Forelimb muscle (tissue), 1 donor: ENCODE results near the gene SLC8B1. TPM values are rescaled to one million over a fixed set of nuclear protein-coding genes. Genes with fewer than 3 reads are reported as not detected.
"Not testable (repeated sequence)": the region's sequence is repeated elsewhere in the genome, so short reads cannot be mapped to it uniquely, and the experiment has no call there.

Experiments used
- DNase-seq: peaks from one replicate; pipeline ENCODE4 v3.0.0-alpha.2; 2013; ENCODE audit warnings: low read depth
- polyA plus RNA-seq: library from polyadenylated mRNA; unstranded; fragments of 120-200 nt; gene quantifications from one replicate; pipeline ENCODE4 v1.2.1, GENCODE V29; 2013; ENCODE audit not compliant: insufficient read length

SLC8B1 gene
- polyA plus RNA-seq, 1 donor: 16.2 TPM

DNA sequence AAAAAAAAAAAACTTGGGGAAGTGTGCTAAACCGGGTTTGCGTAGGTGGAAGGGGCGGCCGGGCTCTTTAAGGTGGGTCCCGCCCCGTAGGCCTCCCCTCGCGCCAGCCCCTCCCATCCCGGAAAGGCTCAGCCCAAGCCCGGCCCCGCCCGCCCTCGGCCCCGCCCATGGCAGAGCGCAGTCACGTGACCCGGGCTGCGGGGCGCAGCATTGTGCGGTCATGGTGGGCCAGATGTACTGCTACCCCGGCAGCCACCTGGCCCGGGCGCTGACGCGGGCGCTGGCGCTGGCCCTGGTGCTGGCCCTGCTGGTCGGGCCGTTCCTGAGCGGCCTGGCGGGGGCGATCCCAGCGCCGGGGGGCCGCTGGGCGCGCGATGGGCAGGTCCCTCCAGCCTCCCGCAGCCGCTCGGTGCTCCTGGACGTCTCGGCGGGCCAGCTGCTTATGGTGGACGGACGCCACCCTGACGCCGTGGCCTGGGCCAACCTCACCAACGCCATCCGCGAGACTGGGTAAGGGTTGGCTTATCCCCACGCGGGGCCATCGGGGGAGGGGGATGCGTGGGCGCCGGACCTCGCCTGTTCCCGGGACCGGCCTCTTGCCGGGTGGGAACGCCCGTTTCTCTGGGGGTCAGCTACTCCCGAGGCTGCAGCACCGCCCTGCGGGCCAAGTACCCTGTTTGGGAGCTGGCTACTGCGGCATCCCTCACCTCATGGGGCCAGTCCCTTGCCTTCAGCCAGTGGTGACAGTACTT lies 23.6 kb upstream of the SLC8B1 start, which contains the start of gene PLBD2:
Gene PLBD2, plus strand, starts transcription at position 207 of the 752 bp plus-strand sequence. Its CDS starts 14 bp downstream, at position 221.
- peak; percentile 54 for DNase-seq

DNA sequence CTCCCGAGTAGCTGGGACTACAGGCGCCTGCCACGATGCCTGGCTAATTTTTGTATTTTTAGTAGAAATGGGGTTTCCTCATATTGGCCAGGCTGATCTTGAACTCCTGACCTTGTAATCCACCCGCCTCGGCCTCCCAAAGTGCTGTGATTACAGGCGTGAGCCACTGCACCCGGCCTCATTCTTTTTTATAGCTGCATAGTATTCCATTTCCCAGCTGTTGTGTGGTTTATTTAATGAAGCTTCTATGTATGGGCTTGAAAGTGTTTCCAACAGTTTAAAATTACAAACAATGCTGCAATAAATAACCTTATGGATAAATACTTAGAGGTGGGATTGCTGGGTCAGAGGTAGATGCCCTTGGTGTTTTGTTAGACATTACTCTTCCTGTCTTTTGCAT lies 19.3 kb upstream of the SLC8B1 start:
- DNase-seq: not testable (repeated sequence)

DNA sequence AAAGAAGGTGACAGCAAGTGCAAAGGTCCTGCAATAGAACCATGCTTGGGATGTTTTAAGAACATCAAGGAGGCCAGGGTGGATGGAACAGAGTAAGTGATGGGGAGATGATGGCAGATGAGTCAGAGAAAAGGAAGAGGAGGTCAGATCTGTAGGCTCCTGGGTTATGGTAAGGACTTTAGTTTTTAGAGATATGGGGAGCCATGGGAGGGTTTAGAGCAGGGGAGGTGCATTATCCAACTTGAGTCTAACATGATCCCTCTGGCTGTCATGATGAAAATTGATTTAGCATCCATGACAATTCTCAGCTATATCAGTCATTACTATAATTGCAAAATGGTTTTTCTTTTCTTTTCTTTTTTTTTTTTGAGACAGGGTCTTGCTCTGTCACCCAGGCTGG lies 16.2 kb upstream of the SLC8B1 start:
- no peak for DNase-seq

DNA sequence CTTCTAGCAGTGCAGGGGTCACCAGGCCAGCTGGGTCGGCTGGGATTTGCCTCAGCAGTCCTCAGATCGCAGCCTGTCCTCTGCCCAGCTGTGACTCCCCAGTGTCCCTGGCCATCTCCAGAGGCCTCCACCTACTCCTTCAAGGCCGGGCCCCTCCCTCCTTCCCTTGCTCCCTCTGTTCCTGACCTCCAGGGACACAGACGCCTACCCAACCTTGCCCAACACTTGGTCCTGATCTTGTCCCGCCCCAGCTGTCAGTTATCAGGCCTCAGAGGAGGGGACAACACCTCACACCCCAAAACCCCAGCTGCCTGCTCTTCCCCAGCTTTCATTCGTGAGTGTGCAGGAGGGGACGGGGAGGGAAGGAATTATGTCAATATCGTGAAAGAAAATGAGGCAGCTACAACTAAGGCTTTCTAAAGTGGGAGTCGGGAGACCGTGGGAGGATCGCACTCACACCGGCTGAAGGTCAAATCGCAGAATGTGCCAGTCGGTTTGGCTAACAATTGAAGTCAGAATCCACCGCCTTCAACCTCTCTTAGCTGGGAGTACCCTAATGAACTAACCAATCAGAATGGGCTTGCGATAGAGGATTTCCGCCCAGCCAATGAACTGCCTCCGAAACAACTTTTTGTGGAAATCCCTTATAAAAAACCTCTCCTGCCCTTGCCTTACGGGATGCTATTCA lies 14.1 kb upstream of the SLC8B1 start:
- no peak for DNase-seq

DNA sequence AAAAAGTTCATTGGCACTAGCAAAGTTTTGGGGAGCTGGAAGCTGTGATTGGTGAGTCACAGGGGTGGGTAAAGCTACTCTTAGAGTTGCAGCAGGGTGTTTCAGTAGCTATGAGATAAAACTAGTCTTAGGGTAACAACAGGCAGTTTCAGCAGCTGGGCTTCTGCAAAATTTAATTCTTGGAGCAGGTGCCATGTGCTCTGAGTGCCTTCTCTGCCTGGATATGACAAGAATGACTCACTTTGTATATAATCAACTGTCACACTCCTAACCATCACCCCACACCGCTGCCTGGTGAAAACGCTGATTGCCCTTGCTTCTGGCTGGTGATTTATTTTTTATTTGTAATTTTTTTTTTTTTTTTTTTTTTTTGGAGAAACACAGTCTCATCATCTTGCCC lies 13.0 kb upstream of the SLC8B1 start:
- no peak for DNase-seq

DNA sequence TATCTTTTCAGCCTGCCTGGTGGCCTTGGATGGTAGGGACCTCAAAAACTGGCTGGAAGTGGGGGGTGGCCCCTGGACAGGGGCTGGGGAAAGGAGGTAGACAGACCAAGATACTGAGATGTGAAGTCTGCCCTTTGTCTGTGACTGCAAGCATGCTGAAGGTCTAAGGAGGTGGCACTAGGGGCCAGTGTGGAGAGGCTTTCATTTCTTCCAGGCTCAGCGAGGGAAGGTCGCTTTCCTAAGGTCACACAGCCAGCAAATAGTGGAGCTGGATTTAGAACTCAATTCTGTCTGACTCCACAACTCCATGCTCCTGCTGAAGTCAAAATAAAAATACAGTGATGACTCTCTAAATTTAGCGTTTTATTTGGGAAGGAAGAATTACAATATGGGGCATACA lies 12.2 kb upstream of the SLC8B1 start:
- DNase-seq: no peak

DNA sequence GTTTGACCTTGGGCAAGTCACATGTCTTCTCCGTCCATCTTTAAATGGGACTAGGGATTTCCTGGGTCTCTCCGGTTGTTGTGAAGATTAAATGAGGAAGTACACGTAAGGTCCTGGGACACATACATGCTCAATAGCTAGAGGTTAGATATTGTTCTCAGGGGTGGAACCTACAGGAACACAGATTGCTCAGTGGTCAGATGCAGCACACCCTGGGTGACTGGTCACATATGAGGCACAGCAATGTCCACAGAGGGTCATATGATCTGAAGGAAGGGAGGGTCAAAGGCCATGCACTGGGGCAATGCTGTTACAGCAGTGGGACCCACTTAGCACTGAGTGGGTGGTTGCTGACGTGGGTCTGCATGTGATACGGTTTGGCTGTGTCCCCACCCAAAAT lies 11.4 kb upstream of the SLC8B1 start:
- no peak for DNase-seq

DNA sequence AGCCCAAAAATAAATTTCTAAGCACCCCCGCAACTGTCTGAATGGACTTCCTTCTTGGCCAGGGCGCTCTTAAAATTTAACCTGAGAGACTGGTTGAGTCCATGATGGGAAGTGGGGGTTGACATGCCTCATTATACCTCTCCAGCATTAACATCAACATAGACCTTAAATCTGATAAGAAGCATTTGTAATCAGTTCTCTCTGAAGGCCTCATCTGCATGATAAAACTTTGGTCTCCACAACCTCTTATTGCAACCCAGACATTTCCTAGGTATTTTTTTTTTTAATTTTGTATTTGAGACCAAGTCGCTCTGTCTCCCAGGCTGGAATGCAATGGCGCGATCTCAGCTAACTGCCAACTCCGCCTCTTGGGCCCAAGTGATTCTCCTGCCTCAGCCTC lies 10.4 kb upstream of the SLC8B1 start:
- no peak for DNase-seq

DNA sequence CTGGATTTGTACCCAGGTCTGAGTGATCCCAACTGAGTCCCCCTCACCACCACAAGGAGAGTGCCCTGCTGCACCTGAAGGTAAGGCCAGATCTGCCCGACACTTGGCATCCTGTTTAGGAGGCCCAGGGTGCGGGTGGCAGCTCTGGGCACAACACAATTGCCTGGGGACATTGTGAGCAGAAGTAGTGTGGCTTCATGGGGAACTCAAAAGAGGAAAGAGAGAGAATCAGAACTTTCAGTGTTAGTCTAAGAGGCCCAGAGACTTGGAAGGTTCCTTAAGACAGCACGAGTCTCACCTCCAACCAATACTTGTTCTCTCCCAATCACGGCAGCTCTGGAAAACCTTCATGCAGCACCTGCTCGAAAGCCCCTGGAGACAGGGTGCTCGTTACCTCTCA lies 6.6 kb upstream of the SLC8B1 start:
- no peak for DNase-seq

DNA sequence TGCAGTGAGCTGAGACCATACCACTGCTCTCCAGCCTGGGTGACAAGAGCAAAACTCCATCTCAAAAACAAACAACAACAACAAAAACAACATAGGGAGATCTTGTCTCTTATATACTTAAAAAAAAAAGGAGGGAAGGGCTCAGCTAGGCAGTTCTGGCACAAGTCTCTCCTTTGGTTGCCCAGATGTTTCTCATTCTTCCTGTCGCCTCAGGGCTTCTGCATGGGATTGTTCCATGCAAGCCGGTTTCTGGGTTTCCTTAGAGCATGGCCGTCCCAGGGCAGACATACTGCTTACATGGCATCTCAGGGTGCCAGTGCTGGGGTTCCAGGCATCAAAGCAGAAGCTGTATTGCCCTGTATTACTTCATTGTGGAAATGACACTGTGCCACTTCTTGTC lies 5.2 kb upstream of the SLC8B1 start:
- no peak for DNase-seq

DNA sequence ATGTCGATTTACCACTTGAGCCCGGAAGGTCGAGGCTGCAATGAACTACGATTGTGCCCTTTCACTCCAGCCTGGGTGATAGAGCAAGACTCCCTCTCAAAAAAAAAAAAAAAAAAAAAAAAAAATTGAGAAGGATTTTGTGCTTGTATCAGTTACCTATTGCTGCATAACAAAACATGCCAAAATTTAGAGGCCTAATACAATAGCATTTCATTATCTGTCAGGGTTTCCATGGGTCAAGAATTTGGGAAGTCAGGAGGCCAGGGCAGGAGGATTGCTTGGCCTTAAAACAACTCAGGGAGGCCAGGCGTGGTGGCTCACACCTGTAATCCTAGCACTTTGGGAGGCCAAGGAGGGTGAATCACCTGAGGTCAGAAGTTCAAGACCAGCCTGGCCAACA lies 4.6 kb upstream of the SLC8B1 start:
- DNase-seq: no peak

DNA sequence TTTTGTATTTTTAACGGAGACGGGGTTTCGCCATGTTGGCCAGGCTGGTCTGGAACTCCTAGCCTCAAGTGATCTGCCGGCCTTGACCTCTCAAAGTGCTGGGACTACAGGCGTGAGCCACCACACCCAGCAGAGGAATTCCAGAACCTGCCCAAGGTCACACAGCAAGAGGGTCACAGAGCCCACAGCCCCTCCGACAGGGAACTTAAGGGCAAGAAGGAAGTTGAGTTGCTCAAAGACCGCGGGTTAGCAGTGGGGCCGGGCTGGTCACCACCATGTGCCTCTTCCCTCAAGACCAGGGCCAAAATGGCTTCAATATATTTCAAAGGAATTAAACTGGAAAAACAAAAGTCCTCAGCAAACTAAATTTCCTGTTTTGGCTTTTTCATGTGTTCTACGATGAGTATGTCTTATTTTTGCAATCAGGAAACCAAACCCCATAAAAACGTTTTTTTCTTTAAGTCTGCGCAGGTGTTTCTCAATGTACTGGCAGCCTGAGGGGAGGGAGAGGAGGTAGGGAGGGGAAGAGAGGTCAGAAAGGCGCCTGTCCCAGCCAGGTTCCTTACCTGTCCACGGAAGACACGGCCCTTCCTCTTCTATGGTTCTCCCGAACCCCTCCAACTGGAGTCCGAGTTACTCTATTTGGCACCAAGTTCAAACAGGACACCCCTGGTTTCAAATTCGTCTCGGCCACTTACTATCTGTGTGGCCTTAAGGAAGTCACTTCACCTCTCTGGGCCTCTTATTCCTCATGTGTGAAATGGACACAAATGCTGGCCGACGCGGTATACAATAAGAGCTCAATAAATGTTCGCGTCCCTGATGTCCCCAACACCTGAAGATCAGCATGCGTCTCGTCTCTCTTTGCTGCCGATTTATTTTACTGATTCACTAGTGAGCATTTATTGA lies 778 bp downstream of the SLC8B1 start:
- DNase-seq: no peak

DNA sequence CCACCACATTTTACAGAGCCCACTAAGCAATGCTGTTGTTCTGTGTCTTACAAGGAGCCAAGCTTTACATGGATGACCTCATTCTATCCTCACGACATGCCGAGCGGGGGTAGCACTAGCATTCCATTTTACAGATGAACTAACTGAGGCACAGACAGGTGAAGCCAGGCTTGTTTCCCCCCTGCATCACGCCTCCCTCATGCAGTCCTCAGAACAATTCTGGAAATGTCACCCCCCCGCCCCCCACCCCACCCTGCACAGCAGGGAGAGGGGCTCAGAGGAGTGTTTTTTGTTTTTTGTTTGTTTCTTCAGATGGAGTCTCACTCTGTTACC lies 1.5 kb downstream of the SLC8B1 start:
- no peak for DNase-seq

DNA sequence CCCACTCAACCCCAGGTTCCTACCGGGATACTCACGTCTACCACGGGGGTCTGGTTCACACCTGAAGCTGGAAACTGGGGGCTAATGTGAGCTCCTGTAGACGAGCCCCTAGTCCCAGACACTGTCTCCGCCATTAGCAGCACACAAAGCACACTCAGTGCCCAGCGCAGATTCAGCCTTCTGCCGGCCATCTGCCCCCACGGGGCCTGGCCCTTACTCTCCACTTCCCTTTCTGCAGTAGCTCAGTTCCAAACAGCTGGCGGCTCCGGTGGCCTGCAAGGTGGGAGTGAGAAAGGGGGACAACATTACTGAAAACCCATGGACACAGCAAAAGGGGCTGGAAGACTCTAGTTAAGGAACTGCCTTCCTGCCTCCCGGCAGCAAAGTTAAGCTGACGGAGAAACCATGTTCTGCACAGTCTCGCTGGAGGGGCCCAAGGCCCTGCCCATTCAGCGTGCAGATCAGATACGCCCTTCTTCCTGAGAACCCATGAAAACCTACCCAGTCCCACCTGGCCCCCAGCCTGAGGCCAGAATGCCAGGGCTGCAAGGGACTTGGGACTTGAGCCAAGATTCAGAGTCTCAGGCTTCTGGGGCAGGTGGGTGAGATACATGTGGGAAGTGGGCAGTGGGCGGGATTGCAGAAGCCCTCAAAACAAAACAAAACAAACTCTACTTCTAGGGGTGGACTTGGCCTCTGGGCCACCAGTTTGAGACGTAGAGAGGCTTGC lies 2.1 kb downstream of the SLC8B1 start:
- no peak for DNase-seq

DNA sequence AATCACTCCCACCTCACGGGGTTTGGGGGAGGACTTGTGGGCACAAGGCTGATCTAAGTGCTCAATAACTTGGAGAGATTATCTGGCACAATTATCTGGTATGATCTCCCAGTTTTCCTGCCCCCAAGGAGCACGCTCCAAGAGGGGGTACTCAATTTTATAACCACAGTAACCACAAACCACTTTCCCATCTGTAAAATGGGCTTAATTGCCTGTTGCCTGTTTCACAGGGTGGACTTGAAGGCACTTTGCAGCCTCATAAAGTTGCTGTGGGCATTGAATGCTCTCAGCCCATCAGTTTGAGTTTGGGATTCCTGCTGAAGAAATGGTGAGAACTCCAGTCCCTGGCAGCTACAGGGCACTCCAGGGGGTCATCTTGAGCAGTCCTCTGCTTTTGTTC lies 4.4 kb downstream of the SLC8B1 start:
- DNase-seq: no peak

DNA sequence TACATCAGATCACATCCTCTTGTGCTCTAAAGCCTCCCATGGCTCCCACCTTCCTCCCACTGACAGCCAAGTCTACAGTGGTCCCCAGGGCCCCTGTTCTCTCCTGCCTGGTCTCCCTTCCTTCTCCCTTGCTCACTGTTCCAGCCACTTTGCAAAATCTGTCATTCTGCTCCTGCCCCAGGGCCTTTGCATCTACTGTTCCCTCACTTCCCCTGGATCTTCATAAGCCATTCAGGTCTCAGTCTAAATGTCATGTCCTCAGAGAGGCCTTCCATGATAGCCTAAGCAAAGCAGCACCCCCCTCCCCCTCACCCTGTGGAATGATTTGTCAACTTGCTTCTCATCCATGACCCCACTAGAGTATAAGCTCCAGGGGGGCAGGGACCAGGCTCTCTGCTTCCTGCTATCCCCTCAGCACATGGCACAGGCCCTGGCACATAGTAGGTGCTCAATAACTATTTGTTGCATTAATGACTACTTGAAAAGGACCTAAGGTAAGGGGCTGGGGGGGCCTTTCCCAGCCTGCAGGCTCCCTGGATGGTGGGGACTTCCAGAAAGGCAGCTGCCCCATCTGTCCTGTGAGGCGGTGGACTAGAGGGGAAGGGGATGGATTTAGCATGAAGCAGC lies 5.0 kb downstream of the SLC8B1 start:
- no peak for DNase-seq

DNA sequence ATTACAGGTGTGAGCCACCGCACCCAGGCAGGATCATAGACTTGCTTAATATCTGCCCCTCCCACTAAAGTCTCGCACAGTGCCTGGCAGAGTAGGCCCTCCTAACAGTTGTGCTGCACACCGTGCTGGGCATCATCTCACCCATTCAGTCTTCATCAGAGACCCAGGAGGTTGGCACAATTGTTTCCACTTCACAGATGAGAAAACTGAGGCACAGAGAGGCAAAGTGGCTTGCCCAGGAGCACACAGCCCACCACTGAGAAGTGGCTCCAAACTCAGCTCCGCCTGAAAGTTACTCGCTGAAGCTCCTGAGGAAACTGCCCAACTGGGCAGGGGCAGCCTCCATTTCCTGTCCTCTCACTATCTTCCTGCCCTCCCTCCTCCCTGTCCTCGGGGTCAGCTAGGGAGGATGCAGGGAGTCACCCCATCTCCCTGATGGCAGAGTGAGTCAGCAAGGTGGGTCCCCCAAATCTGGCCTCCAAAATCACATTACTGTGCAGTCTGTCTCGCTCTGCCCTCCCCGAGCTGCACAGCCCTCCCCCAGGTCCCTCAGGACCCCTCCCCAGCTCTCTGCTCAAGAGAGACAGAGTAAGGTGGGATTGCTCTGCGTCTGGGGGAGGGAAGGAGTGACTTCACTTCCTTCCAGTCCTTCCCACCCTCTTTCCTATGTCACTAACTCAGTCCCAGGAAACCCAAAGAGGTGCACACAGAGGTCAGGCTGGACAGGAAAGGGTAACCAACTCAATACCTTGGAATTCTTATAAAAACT lies 5.7 kb downstream of the SLC8B1 start:
- DNase-seq: no peak

DNA sequence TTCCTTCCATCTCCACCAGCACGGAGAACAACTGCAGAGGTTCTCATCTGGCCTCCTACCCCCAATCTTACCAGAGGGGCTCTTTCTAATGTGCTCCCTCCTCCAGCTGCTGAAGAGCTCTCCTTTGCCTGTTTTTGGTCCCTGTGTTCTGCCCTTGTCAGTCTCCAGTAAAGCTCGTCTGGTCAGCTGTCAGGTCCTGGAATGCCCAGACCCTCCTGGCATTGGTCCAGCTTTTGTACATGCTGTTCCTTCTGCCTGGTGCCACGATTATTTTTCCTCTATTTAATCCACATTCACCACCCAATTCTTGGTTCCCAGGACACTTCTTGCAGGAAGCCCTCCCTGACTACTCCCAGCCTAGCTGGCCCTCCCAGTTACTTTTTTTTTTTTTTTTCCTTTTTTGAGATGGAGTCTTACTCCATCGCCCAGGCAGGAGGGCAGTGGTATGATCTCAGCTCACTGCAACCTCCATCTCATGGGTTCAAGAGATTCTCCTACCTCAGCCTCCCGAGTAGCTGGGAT lies 6.5 kb downstream of the SLC8B1 start:
- no peak for DNase-seq

DNA sequence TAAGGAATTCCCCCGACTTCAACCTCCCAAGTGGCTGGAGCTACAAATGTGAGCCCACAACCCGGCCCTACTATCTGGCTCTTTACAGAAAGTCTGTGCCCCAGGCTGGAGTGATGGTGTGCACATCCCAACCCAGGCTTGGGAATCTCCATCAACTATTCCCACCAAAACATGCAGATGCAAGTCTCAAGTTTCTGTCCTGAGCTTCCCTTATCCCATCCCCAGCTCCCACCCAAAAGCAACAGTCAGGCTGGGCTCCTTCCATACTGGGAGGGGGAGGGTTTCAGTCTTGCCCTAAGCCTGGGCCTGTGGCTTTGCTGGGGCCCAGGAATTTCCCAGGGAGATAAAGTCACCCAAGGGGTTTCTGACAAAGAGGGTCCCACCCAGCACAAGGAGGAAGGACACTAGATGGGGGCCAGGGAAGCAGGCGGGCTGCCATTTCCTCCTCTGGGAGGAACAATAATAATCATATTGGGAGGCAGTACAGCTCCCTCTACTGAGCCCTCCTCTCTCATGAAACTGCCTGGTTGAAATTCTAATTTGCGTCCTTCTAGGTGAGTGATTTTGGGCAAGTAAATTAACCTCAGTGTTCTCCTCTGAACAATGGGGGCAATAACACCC lies 8.0 kb downstream of the SLC8B1 start:
- DNase-seq: no peak

DNA sequence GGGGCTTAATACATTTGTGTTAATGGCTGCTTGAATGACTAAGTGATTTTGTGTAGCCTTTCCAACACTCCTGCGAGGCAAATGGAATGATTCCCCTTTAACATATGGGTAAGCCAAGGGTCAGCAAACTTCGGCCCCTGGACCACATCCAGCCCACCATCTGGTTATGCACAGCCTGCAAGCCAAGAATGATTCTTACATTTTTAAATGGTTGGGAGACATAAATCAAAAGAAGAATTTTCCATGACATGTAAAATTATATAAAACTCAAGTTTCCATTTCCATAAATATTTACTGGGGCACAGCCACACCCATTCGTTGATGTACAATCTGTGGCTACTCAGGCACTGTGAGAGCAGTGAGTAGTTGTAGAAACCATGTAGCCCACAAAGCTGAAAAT lies 9.0 kb downstream of the SLC8B1 start:
- peak; percentile 74 for DNase-seq
